ENCODE results near the gene RBM22.

DNA sequence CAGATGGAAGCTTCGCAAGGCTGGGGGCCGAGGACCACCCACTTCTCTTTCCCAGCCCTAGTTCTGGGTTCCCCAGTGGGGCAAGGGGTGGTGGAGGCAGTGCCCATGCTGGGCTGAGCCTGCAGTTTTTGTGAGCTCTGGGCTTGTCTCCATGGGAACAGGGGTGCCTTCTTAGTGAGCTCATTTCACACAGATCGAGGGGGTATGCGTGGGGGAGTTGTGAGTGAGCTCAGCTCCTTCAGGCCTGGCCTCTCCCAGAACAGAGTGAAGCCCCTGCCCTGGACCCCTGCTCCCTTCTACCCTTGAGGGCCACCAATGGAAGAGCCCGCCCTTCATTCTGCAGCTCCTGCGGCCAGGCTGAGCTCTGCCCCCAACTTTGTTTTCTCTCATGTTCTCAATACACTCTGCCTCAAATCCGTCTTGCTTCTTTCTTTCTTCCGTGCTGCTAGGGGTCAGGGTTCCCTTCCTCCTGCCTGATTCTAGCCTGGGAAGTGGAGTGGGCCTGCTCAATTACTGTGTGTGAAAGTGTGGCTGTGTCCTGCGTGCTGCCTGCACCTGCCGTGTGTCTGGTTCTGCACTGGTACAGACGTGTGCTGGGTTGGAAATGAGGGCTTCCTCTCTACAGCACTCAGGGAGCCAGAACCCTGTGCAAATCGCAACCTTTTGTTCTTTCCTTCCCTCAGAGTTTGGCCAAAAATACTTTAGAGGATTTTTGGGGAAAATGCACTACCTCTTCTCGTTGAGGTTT lies 48.8 kb downstream of the RBM22 start:
- TF ChIP-seq, protein P1, sequence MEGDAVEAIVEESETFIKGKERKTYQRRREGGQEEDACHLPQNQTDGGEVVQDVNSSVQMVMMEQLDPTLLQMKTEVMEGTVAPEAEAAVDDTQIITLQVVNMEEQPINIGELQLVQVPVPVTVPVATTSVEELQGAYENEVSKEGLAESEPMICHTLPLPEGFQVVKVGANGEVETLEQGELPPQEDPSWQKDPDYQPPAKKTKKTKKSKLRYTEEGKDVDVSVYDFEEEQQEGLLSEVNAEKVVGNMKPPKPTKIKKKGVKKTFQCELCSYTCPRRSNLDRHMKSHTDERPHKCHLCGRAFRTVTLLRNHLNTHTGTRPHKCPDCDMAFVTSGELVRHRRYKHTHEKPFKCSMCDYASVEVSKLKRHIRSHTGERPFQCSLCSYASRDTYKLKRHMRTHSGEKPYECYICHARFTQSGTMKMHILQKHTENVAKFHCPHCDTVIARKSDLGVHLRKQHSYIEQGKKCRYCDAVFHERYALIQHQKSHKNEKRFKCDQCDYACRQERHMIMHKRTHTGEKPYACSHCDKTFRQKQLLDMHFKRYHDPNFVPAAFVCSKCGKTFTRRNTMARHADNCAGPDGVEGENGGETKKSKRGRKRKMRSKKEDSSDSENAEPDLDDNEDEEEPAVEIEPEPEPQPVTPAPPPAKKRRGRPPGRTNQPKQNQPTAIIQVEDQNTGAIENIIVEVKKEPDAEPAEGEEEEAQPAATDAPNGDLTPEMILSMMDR (conservative IDR thresholded peaks at IDR 0.05; ENCODE audit: low read depth, low read length) = no peak
- no peak for TF ChIP-seq EZH2 (IDR thresholded peaks at IDR 0.05; ENCODE audit: low read length, unreplicated experiment)
- no peak for TF ChIP-seq EZH2phosphoT487 (IDR thresholded peaks at IDR 0.05; ENCODE audit: borderline replicate concordance, low read length)

Measured in PC-3 (cell line).